ENCODE results near the gene LRMDA.

The LRMDA gene

GRCh38 chr10:76210211-76210610, 778.8 kb downstream of the LRMDA start:
- no peak for DNase-seq (ENCODE audit: low spot score)

- DNase-seq (ENCODE audit: low spot score), result no peak
These were observed 780.3 kb downstream of the LRMDA start for GRCh38 chr10:76211691-76212090.

- DNase-seq (ENCODE audit: low spot score), result no peak
These were observed 782.5 kb downstream of the LRMDA start for GRCh38 chr10:76213876-76214275.

- DNase-seq (ENCODE audit: low spot score), result no peak
These were observed 786.6 kb downstream of the LRMDA start for GRCh38 chr10:76218035-76218434.

- no peak for DNase-seq (ENCODE audit: low spot score)
These were observed 797.9 kb downstream of the LRMDA start for GRCh38 chr10:76229341-76229740.

GRCh38 chr10:76230921-76231285, 799.5 kb downstream of the LRMDA start:
- DNase-seq (ENCODE audit: low spot score), result no peak

- DNase-seq (ENCODE audit: low spot score), result peak; percentile 50
These were observed 800.0 kb downstream of the LRMDA start for GRCh38 chr10:76231286-76231934.

- DNase-seq (ENCODE audit: low spot score), result no peak
These were observed 803.2 kb downstream of the LRMDA start for GRCh38 chr10:76234499-76235226.

GRCh38 chr10:76236356-76236755, 804.9 kb downstream of the LRMDA start:
- DNase-seq (ENCODE audit: low spot score), result no peak

GRCh38 chr10:76242956-76243355, 811.5 kb downstream of the LRMDA start:
- no peak for DNase-seq (ENCODE audit: low spot score)

GRCh38 chr10:76244061-76244686, 812.8 kb downstream of the LRMDA start:
- no peak for DNase-seq (ENCODE audit: low spot score)

- DNase-seq (ENCODE audit: low spot score), result no peak
These were observed 814.6 kb downstream of the LRMDA start for GRCh38 chr10:76245951-76246495.

- no peak for DNase-seq (ENCODE audit: low spot score)
These were observed 817.3 kb downstream of the LRMDA start for GRCh38 chr10:76248649-76249200.

- no peak for DNase-seq (ENCODE audit: low spot score)
These were observed 820.6 kb downstream of the LRMDA start for GRCh38 chr10:76251841-76252671.

- no peak for DNase-seq (ENCODE audit: low spot score)
These were observed 821.3 kb downstream of the LRMDA start for GRCh38 chr10:76252733-76253132.

GRCh38 chr10:76255241-76255640, 823.8 kb downstream of the LRMDA start:
- no peak for DNase-seq (ENCODE audit: low spot score)

GRCh38 chr10:76257816-76258215, 826.4 kb downstream of the LRMDA start:
- no peak for DNase-seq (ENCODE audit: low spot score)

- no peak for DNase-seq (ENCODE audit: low spot score)
These were observed 834.2 kb downstream of the LRMDA start for GRCh38 chr10:76265441-76266113.

- no peak for DNase-seq (ENCODE audit: low spot score)
These were observed 837.1 kb downstream of the LRMDA start for GRCh38 chr10:76268530-76268929.

- no peak for DNase-seq (ENCODE audit: low spot score)
These were observed 837.5 kb downstream of the LRMDA start for GRCh38 chr10:76268954-76269353.

- no peak for DNase-seq (ENCODE audit: low spot score)
These were observed 839.0 kb downstream of the LRMDA start for GRCh38 chr10:76270464-76270863.

Data from iPS-NIHi11 (cell line).